ENCODE data around the gene SETD4.

Gene SETD4

GRCh38 chr21:36072453-36073162, 12.3 kb upstream of the SETD4 start:
- H3K4me3 ChIP-seq (ENCODE audit: low read depth, low read length), result no peak overlapping the region
- no peak for TF ChIP-seq CTCF (IDR thresholded peaks at IDR 0.05; ENCODE audit: control insufficient read depth, extremely low read depth, insufficient read depth)

GRCh38 chr21:36070999-36071398, 10.7 kb upstream of the SETD4 start:
- no peak overlapping the region for H3K4me3 ChIP-seq (ENCODE audit: low read depth, low read length)

More at GRCh38 chr21:36072453-36073162, 12.3 kb upstream of the SETD4 start:
- no peak for DNase-seq (ENCODE audit: low read depth)

GRCh38 chr21:36069713-36070583, 9.6 kb upstream of the SETD4 start, which contains the start of gene CBR1:
Gene CBR1, plus strand, starts transcription at chr21:36070024. Its CDS starts 92 bp downstream, at chr21:36070116.
- peak within 1 kb of the TSS; percentile 61 for H3K4me3 ChIP-seq (ENCODE audit: low read depth, low read length)
- TF ChIP-seq CTCF (IDR thresholded peaks at IDR 0.05; ENCODE audit: control insufficient read depth, extremely low read depth, insufficient read depth), result no peak
- DNase-seq (ENCODE audit: low read depth), result peak; percentile 61

More at GRCh38 chr21:36070999-36071398, 10.7 kb upstream of the SETD4 start:
- TF ChIP-seq CTCF (IDR thresholded peaks at IDR 0.05; ENCODE audit: control insufficient read depth, extremely low read depth, insufficient read depth), result no peak
- DNase-seq (ENCODE audit: low read depth), result no peak

- TF ChIP-seq CTCF (IDR thresholded peaks at IDR 0.05; ENCODE audit: control insufficient read depth, extremely low read depth, insufficient read depth), result no peak
- DNase-seq (ENCODE audit: low read depth), result no peak
- H3K4me3 ChIP-seq (ENCODE audit: low read depth, low read length), result no peak overlapping the region
Observed at GRCh38 chr21:36068748-36069398, 8.5 kb upstream of the SETD4 start.

GRCh38 chr21:36065497-36066036, 5.2 kb upstream of the SETD4 start:
- TF ChIP-seq CTCF (IDR thresholded peaks at IDR 0.05; ENCODE audit: control insufficient read depth, extremely low read depth, insufficient read depth), result no peak
- DNase-seq (ENCODE audit: low read depth), result no peak
- H3K4me3 ChIP-seq (ENCODE audit: low read depth, low read length), result no peak overlapping the region

- TF ChIP-seq CTCF (IDR thresholded peaks at IDR 0.05; ENCODE audit: control insufficient read depth, extremely low read depth, insufficient read depth), result no peak
- H3K4me3 ChIP-seq (ENCODE audit: low read depth, low read length), result no peak overlapping the region
- DNase-seq (ENCODE audit: low read depth), result no peak
Observed at GRCh38 chr21:36064085-36064460, 3.7 kb upstream of the SETD4 start.
